Activated CD8-positive, alpha-beta memory T cell treated with anti-CD3 and anti-CD28 coated beads, Interleukin-2, amount 10 ng/mL, durations not matched to agents 7 days and 5 days (primary cell): ENCODE data around the gene CYB561D1. TPM values are rescaled to one million over a fixed set of nuclear protein-coding genes. Genes with fewer than 3 reads are reported as not detected.

Experiments
- ATAC-seq: fragments of 150-1000 bp; cut with Tn5 transposase; one replicate; pipeline ENCODE4 v1.10.0; 2021; ENCODE audit warnings: moderate library complexity
- CTCF ChIA-PET: fragments of 350-600 bp; sonication (Branson Sonifier 250); formaldehyde crosslinking; loops from one replicate; lab custom pipeline; 2021; ENCODE audit warnings: antibody characterized with exemption; lab: Charles Lee
- DNase-seq: peaks from one replicate; pipeline ENCODE4 v3.0.0-alpha.2; 2020
- H3K27ac Mint-ChIP-seq: one replicate; pipeline ENCODE4 v1.8.0; 2021; ENCODE audit warnings: mild to moderate bottlenecking, mixed read lengths
- H3K27me3 Mint-ChIP-seq: one replicate; pipeline ENCODE4 v1.8.0; 2021; ENCODE audit warnings: mixed read lengths
- H3K36me3 Mint-ChIP-seq: one replicate; pipeline ENCODE4 v1.8.0; 2021; ENCODE audit warnings: mild to moderate bottlenecking, mixed read lengths
- H3K4me1 Mint-ChIP-seq: one replicate; pipeline ENCODE4 v1.8.0; 2021; ENCODE audit warnings: mixed read lengths
- H3K4me3 Mint-ChIP-seq: one replicate; pipeline ENCODE4 v1.8.0; 2021; ENCODE audit warnings: mild to moderate bottlenecking, moderate library complexity, mixed read lengths
- H3K9me3 Mint-ChIP-seq: one replicate; pipeline ENCODE4 v1.8.0; 2022; ENCODE audit warnings: low read depth, mixed read lengths
- total RNA-seq, 2 experiments: library from RNA; stranded (reverse); gene quantifications; one replicate each; pipeline ENCODE4 v1.2.3, GENCODE V29; 2021

The CYB561D1 gene
- total RNA-seq, 2 experiments from 2014 or later = 11.0 to 15.0 TPM

DNA sequence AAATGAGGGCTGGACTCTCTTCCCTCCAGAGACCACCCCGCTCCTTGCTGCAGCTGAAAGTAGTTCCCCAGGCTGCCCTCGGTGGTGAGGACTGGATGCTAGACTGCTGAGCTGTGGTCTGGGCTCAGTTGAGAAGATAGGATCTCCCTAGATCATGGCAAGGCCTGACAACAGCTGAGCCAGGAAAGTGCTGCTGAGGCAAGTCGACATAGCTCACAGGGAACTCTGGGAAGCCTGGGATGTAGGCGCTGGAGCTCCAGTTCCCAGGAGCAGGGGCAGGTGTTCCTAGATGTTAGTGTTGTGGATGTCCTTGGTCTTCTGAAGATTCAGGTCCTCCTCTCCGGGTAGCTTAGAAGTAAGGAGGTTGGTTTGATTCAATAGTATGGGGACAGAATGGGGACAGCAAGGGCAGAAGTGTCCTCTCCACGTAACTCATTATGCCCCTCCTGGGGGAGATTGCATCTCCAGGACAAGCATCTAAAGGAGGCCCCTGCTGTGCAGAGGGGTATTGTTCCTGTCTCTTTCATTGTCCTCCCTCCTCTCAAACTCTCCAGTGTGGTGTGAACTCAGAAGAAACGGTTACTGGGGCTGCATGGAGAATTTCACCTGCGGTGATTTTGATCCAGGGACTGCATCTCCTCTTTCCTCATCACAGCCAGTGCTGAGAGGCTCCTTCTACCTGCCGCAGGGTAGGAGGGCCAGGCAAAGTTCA lies 3.7 kb downstream of the CYB561D1 start:
- Mint-ChIP-seq H3K4me1 (peaks cover 77% of the 10 kb centered on the region), H3K4me3 (no peak overlapping the region), H3K36me3 (peaks cover 21% of the 10 kb centered on the region), H3K27ac (no peak overlapping the region), H3K27me3 (no peaks in the 10 kb centered on the region), H3K9me3 (no peaks in the 10 kb centered on the region)
- CTCF ChIA-PET = interaction anchor here (1.2 to 46.0 kb wide), 3 partner anchors 1 to 72 kb away, joined by 3 to 1550 read pairs (median 1550); partner anchors contain the start of genes AMIGO1, ATXN7L2, CYB561D1 and GPR61
- DNase-seq = no peak
- no peak for ATAC-seq

DNA sequence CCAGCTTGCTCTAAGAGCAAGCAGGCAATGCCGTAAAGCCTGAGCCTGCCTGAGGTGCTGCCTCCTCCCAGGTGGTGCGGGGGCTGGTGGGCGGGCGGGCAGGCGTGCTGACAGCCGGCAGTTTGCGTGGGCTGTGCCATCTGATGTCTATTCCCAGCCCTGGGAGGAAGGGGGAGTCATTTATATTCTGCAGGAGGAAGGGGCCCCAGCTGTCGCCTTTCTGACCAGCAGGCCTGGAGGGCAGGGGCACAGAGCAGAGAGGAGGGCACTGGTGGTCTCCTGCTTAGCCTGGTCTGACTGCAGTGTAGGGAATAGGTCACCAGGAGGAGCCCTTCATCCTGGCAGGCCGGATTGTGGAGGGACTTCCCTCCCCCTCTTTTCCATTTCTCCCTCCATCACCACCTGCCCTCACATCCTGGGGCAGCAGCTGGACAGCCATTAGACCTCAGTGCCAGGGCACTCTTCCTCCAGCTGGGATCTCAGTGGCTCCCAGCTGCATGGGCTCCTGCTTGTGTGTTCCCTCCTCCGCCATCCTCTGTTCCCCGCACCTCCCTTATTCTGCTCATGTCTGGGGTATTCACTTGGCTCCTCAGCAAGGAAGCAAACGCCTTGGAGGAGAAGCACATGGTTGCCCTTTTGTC lies 4.4 kb downstream of the CYB561D1 start:
- peaks cover 21% of the 10 kb centered on the region for H3K36me3 Mint-ChIP-seq
- CTCF ChIA-PET = interaction anchor here (1.1 to 46.0 kb wide), 3 partner anchors 1 to 122 kb away, joined by 3 to 1550 read pairs (median 1550); partner anchors contain the start of genes AMIGO1, ATXN7L2, CYB561D1 and GPR61
- no peaks in the 10 kb centered on the region for H3K9me3 Mint-ChIP-seq
- H3K27ac Mint-ChIP-seq = no peak overlapping the region
- no peaks in the 10 kb centered on the region for H3K27me3 Mint-ChIP-seq
- no peak for DNase-seq
- H3K4me3 Mint-ChIP-seq = no peak overlapping the region
- H3K4me1 Mint-ChIP-seq = peaks cover 77% of the 10 kb centered on the region
- no peak for ATAC-seq

DNA sequence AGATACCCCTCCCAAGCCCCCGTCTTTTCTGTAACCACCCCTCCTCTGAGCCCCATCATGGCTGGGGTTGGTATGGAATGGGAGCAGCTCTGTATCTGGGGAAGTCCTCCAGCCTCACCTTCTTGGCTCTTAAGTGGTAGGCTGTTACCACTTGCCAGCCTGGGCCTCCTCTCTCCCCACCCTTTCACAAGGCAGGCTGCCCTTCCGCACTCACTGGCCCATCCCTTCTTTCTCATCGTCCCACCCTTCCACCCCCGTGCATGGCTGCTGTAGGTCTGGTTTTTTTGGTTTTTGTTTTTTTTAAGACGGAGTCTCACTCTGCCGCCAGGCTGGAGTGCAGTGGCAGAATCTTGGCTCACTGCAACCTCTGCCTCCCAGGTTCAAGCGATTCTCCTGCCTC lies 5.2 kb downstream of the CYB561D1 start:
- no peak for DNase-seq
- H3K27ac Mint-ChIP-seq = no peak overlapping the region

DNA sequence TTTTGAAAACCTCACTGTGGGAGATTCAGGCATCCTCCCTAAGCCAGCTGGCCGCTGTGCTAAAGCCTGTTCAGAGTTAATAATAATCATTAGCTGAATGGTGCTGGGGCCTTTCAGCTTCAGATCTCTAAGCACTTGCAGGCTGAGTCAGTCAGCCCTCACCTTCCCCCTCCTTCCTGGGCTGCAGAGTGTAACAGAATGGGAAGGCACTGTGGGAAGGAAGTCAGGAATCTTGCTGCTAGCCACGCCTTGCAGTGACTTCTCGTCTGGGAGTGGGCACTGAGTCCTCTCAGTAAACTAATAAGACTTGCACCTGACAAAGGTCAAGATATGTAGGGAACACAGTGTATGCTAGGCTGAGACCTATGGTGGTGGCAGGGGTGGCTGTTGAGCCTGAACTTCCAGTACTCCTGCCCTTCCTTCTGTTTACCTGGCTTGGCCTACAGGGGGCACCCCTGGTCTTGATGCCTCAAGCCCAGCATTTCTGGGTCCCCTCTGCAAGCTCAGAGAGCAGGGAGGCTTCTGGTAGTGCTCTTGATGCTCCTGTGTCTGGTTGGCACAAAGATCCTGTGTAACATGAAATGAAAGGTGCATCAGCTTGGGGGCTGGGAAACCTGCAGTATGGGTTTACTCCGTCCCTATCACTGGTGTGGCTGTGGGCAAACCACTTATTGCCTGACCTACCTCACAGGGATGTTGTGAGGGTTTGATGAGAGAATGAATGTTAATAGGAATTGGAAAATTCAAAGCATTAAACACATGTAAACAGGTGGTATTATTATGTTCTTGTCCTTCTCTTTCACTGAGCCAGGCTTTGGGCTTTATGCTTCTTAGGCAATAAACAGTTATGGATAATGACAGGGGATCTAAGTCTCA lies 6.0 kb downstream of the CYB561D1 start:
- peak; percentile 25 for ATAC-seq
- peak; percentile 64 for DNase-seq
- H3K4me1 Mint-ChIP-seq = peaks cover 76% of the 10 kb centered on the region
- H3K36me3 Mint-ChIP-seq = peaks cover 21% of the 10 kb centered on the region
- H3K9me3 Mint-ChIP-seq = no peaks in the 10 kb centered on the region
- H3K27me3 Mint-ChIP-seq = no peaks in the 10 kb centered on the region
- H3K27ac Mint-ChIP-seq = peak overlapping the region; percentile 57
- no peak overlapping the region for H3K4me3 Mint-ChIP-seq
- CTCF ChIA-PET = interaction anchor here (1.0 to 46.0 kb wide), 4 partner anchors 1 to 121 kb away, joined by 3 to 1550 read pairs (median 776); partner anchors contain the start of genes AMIGO1, ATXN7L2, CYB561D1 and GPR61

More for the DNA sequence above, 5.2 kb downstream of the CYB561D1 start:
- peaks cover 77% of the 10 kb centered on the region for H3K4me1 Mint-ChIP-seq
- no peaks in the 10 kb centered on the region for H3K27me3 Mint-ChIP-seq
- CTCF ChIA-PET = interaction anchor here (1.1 to 46.0 kb wide), 3 partner anchors 0 to 121 kb away, joined by 3 to 1550 read pairs (median 1550); partner anchors contain the start of genes AMIGO1, ATXN7L2, CYB561D1 and GPR61
- H3K36me3 Mint-ChIP-seq = peaks cover 21% of the 10 kb centered on the region
- ATAC-seq = no peak
- no peak overlapping the region for H3K4me3 Mint-ChIP-seq
- H3K9me3 Mint-ChIP-seq = no peaks in the 10 kb centered on the region

DNA sequence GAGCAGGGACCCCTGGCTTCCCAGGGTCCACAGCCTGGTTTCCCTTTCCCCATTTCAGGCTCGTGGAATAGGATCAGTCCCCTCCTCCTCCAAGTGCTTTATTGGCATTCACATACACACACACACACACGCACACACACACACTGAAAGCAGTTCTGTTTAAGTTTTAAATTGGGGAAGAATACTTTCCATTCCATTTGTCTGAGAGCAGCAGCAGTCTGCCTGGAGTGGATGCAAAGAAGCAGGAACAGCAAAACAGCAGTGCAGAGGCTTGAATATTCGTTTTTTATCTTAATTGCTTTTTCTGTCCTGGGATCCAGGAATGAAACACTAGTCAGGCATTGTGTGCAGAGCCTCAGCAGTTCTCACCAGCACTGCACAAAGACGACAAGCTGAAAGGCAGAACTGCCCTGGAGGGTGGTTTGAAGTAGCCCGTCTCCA lies 7.1 kb downstream of the CYB561D1 start:
- CTCF ChIA-PET = interaction anchor here (1.3 to 46.0 kb wide), 3 partner anchors 2 to 76 kb away, joined by 4 to 1550 read pairs (median 1550); partner anchors contain the start of genes AMIGO1, ATXN7L2, CYB561D1 and GPR61
- H3K4me1 Mint-ChIP-seq = peaks cover 67% of the 10 kb centered on the region
- H3K36me3 Mint-ChIP-seq = peaks cover 19% of the 10 kb centered on the region
- no peak for DNase-seq
- H3K27me3 Mint-ChIP-seq = no peaks in the 10 kb centered on the region
- peak overlapping the region; percentile 22 for H3K27ac Mint-ChIP-seq
- no peak overlapping the region for H3K4me3 Mint-ChIP-seq
- no peak for ATAC-seq
- H3K9me3 Mint-ChIP-seq = no peaks in the 10 kb centered on the region

DNA sequence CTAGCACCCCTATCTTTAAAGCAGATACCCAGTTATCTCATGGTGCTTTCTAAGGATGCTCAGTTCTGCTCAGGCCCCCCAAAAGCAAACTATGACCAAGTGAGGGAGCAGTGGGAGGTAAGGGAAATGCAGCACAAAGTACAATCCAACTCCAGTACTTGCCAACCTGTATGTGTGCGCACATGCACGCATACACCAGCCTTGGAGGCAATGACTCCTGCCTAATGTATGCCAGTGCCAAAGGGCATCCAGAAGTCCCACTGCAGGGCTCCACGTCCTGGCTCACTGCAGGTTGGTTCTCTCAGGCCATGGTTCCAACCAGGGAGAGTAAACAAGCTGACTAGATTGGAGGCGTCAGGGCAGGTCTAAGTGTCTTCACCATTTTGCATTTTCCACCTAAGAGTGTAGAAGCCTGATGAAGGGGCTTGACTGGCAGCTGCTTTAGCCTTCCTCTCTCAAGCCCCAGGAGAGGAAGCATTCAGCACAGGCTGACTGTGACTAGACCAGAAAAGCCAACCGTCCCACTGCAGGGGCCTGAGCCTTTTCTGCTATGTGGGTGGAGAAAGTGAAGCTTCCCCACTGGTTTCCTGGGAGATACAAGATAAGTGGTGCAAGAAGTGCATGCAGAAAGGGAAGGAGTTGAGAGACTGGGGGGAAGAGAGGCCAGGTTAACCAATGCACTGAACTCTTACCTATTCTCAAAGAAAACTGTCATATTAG lies 7.9 kb downstream of the CYB561D1 start:
- DNase-seq = no peak
- H3K4me3 Mint-ChIP-seq = no peak overlapping the region

DNA sequence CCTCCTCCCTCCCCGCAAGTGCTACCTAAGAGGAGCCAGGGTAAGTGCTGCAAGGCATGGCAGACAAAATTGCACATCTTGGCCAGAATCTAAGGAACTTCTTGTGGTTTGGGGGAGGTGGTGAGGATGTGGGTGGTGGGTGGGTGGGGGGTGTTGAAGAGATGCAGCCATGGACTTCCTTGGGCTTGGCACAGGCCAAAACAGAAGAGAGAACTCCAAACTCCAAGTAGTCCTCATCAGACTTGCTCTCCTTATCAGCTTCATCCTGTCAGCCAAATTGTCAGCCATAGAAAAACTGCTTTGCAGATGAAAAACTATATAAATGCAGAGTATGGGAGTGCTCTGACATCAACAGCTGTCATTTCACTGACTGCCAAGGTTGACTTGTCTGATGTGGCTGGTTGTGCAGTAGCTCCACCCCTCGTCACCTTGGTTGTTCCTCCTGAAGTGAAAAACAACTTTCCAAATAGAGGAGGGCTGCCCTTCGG lies 8.5 kb downstream of the CYB561D1 start:
- Mint-ChIP-seq H3K9me3 (no peaks in the 10 kb centered on the region), H3K27me3 (peaks cover 2% of the 10 kb centered on the region), H3K27ac (peak overlapping the region; percentile 92), H3K4me3 (no peak overlapping the region), H3K4me1 (peaks cover 59% of the 10 kb centered on the region), H3K36me3 (peaks cover 12% of the 10 kb centered on the region)
- DNase-seq (peak; percentile 54), ATAC-seq (peak; percentile 79)
- CTCF ChIA-PET = interaction anchor here (1.3 to 46.0 kb wide), 4 partner anchors 3 to 127 kb away, joined by 4 to 1550 read pairs (median 777); partner anchors contain the start of genes AMIGO1, ATXN7L2, CYB561D1 and GPR61

More for the DNA sequence above, 7.9 kb downstream of the CYB561D1 start:
- Mint-ChIP-seq H3K27ac (peak overlapping the region; percentile 92), H3K27me3 (no peaks in the 10 kb centered on the region), H3K4me1 (peaks cover 61% of the 10 kb centered on the region), H3K36me3 (peaks cover 12% of the 10 kb centered on the region), H3K9me3 (no peaks in the 10 kb centered on the region)
- CTCF ChIA-PET = interaction anchor here (1.3 to 46.0 kb wide), 4 partner anchors 3 to 128 kb away, joined by 4 to 1550 read pairs (median 777); partner anchors contain the start of genes AMIGO1, ATXN7L2, CYB561D1 and GPR61
- peak; percentile 58 for ATAC-seq

DNA sequence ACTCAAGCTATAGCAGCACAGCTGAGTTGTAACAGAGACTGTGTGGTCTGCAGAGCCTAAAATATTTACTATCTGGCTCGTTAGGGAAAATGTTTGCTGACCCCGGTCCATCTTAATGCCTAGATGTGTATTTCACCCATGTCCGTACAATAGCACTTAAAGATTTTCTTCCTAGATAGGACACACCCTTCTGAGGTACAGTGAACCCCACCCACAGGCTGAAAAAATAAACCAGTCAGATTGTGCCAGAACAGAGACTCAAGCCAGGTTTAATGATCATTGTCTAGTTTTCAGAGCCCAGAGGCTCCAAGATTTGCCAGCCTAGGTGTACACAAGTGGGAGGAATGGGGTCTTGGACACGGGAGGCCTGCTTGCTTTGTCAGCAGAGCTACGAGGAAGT lies 10.0 kb downstream of the CYB561D1 start:
- no peaks in the 10 kb centered on the region for H3K9me3 Mint-ChIP-seq
- H3K4me1 Mint-ChIP-seq = peaks cover 58% of the 10 kb centered on the region
- H3K27me3 Mint-ChIP-seq = peaks cover 11% of the 10 kb centered on the region
- H3K4me3 Mint-ChIP-seq = no peak overlapping the region
- CTCF ChIA-PET = interaction anchor here (43.7 to 46.0 kb wide), 2 partner anchors 5 to 16 kb away, joined by 1550 read pairs; partner anchors contain the start of genes AMIGO1, ATXN7L2, CYB561D1 and GPR61
- H3K27ac Mint-ChIP-seq = no peak overlapping the region
- peaks cover 12% of the 10 kb centered on the region for H3K36me3 Mint-ChIP-seq
- no peak for DNase-seq
- no peak for ATAC-seq

DNA sequence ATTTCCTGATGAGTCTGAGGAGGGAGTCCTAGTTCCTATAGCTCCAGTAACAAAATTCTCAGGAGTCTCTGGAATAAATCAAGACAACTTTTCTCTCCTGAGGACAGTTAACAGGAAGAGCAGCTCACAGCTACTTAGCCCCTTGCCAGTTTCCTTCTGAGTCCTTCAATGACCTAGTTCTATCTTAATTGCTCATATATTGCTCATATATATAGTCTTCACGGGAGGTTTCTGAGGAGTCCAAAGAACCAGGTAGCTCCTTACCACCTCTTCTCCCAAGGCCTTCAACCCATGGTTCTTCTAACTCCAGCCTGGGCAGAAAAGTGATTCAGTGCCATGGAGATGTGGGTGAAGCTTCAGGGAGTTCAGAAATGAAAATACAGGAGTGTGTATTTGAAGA lies 11.1 kb downstream of the CYB561D1 start:
- CTCF ChIA-PET = interaction anchor here (43.7 to 46.0 kb wide), 2 partner anchors 6 to 15 kb away, joined by 1550 read pairs; partner anchors contain the start of genes AMIGO1, ATXN7L2, CYB561D1 and GPR61
- H3K27me3 Mint-ChIP-seq = peaks cover 16% of the 10 kb centered on the region
- ATAC-seq (no peak), DNase-seq (no peak)
- peaks cover 58% of the 10 kb centered on the region for H3K4me1 Mint-ChIP-seq
- H3K36me3 Mint-ChIP-seq = peaks cover 9% of the 10 kb centered on the region
- peak overlapping the region; percentile 44 for H3K27ac Mint-ChIP-seq
- H3K4me3 Mint-ChIP-seq = no peak overlapping the region
- no peaks in the 10 kb centered on the region for H3K9me3 Mint-ChIP-seq

DNA sequence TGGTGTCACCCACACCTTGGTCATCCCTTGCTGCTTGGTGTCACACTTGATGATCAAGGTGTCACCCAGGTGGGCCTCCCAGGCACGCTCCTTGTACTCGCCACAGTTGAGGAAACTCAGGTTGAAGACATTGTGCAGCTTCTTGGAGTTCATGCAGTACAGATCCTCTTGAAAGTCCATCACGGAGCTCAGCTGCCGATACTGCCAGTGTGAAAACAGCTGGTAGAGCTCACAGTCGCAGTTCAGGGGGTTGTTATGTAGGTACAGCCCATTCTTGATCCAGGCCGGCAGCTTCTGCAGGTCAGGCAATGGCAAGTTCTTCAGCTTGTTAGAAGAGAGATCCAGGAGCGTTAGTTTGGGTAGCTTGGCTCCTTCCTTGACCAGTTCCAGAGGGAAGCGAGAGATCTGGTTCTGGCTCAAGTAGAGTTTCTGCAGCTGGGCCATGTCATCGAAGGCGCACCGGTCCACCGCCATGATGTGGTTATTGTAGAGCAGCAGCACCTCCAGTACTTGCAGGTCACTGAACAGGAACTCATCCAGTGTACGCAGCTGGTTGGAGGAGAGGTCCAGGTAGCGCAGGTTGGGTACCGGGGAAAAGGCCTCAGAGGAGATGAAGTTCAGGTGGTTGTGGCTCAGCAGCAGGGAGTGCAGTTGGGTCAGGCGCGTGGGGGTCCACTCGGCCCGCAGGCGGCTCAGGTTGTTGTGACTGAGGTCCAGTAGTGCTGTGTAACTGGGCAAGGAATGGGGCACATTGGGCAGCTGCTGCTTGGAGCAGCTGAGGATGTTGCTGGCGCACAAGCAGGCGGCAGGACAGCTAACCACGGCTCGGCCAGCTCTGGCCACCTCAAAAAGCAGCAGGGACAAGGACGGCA lies 14.3 kb downstream of the CYB561D1 start:
- no peak for ATAC-seq
- H3K36me3 Mint-ChIP-seq = no peaks in the 10 kb centered on the region
- H3K4me3 Mint-ChIP-seq = peak overlapping the region; percentile 68
- H3K27ac Mint-ChIP-seq = no peak overlapping the region
- DNase-seq = no peak
- H3K4me1 Mint-ChIP-seq = peaks cover 28% of the 10 kb centered on the region
- no peaks in the 10 kb centered on the region for H3K9me3 Mint-ChIP-seq
- CTCF ChIA-PET = interaction anchor here (43.7 to 46.0 kb wide), 2 partner anchors 9 to 11 kb away, joined by 1550 read pairs; partner anchors contain the start of genes AMIGO1, ATXN7L2, CYB561D1 and GPR61
- peaks cover 34% of the 10 kb centered on the region for H3K27me3 Mint-ChIP-seq

DNA sequence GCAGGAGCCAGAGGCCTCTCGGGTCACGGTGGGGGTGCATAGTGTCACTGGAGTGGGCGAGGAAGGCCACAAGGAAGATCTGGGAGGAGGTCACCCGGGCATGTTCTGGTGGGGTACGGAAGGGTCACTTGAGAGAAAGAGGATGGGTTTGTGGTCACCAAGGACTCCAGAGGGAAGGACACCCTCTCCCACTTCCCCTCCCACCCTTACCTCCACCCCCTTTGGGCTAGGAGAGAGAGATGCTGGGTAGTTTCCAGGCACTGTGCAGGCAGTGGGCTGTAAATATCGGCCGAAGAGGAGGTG lies 14.9 kb downstream of the CYB561D1 start:
- DNase-seq (no peak), ATAC-seq (no peak)
- no peak overlapping the region for H3K27ac Mint-ChIP-seq
- H3K4me1 Mint-ChIP-seq = peaks cover 26% of the 10 kb centered on the region
- no peaks in the 10 kb centered on the region for H3K9me3 Mint-ChIP-seq
- CTCF ChIA-PET = interaction anchor here (43.7 to 46.0 kb wide), 2 partner anchors 10 to 11 kb away, joined by 1550 read pairs; partner anchors contain the start of genes AMIGO1, ATXN7L2, CYB561D1 and GPR61
- peak overlapping the region; percentile 68 for H3K4me3 Mint-ChIP-seq
- no peaks in the 10 kb centered on the region for H3K36me3 Mint-ChIP-seq
- H3K27me3 Mint-ChIP-seq = peaks cover 36% of the 10 kb centered on the region
